ENCODE results near the gene GPC2.
"Not testable (repeated sequence)": the region's sequence is repeated elsewhere in the genome, so short reads cannot be mapped to it uniquely, and the experiment has no call there.

Gene GPC2

GRCh38 chr7:100214356-100214755 lies 37.2 kb upstream of the GPC2 start:
- H4K12ac ChIP-seq (ENCODE audit: low read depth, low read length); H4K8ac ChIP-seq (ENCODE audit: low read depth, low read length); H3K4me3 ChIP-seq (ENCODE audit: low read depth, low read length); H3K23ac ChIP-seq (ENCODE audit: low read length); DNase-seq; H3K4me1 ChIP-seq (ENCODE audit: control insufficient read depth in 1 of 2, insufficient read depth in 2 of 2, low read length in 2 of 2); H2BK12ac ChIP-seq (ENCODE audit: low read length); H2AK5ac ChIP-seq (ENCODE audit: low read length); H3K4ac ChIP-seq (ENCODE audit: low read depth, low read length); H3K9me3 ChIP-seq (ENCODE audit: insufficient read depth, low read depth, low read length); H3K79me1 ChIP-seq (ENCODE audit: low read length); H4K91ac ChIP-seq (ENCODE audit: low read depth, low read length); H2BK120ac ChIP-seq (ENCODE audit: insufficient read depth, low read length, poor library complexity); H3K14ac ChIP-seq (ENCODE audit: low read length); H3K18ac ChIP-seq (ENCODE audit: low read length); H3K27ac ChIP-seq (ENCODE audit: low read depth, low read length); H3K79me2 ChIP-seq (ENCODE audit: control insufficient read depth, insufficient read depth, low read length, poor library complexity); H2AFZ ChIP-seq (ENCODE audit: insufficient read depth, low read length, poor library complexity); H3K27me3 ChIP-seq (ENCODE audit: insufficient read depth, low read length); H3K9ac ChIP-seq (ENCODE audit: low read length); H3K4me2 ChIP-seq (ENCODE audit: low read length); H3K36me3 ChIP-seq (ENCODE audit: control insufficient read depth in 1 of 2, insufficient read depth in 2 of 2, low read length in 2 of 2); H2BK5ac ChIP-seq (ENCODE audit: low read depth, low read length, poor library complexity): not testable (repeated sequence)
- no CpG with 5 or more reads among the region's 5 CpGs for WGBS (ENCODE audit: extremely low coverage, insufficient coverage, insufficient read length)

- no peaks in the 10 kb centered on the region for H3K36me3 ChIP-seq (ENCODE audit: control insufficient read depth in 1 of 2, insufficient read depth in 2 of 2, low read length in 2 of 2)
- H2BK12ac ChIP-seq (ENCODE audit: low read length): no peak overlapping the region
- H3K9me3 ChIP-seq (ENCODE audit: insufficient read depth, low read depth, low read length): no peaks in the 10 kb centered on the region
- no peaks in the 10 kb centered on the region for H3K79me2 ChIP-seq (ENCODE audit: control insufficient read depth, insufficient read depth, low read length, poor library complexity)
- no CpG with 5 or more reads among the region's 6 CpGs for WGBS (ENCODE audit: extremely low coverage, insufficient coverage, insufficient read length)
- H3K79me1 ChIP-seq (ENCODE audit: low read length): no peaks in the 10 kb centered on the region
- no peak overlapping the region for H4K8ac ChIP-seq (ENCODE audit: low read depth, low read length)
- no peaks in the 10 kb centered on the region for H3K27me3 ChIP-seq (ENCODE audit: insufficient read depth, low read length)
- H3K4ac ChIP-seq (ENCODE audit: low read depth, low read length): no peak overlapping the region
- H3K23ac ChIP-seq (ENCODE audit: low read length): no peak overlapping the region
- H4K91ac ChIP-seq (ENCODE audit: low read depth, low read length): no peak overlapping the region
- no peak overlapping the region for H3K18ac ChIP-seq (ENCODE audit: low read length)
- H2AK5ac ChIP-seq (ENCODE audit: low read length): no peak overlapping the region
- peak in 1 of 2 donors; percentile 19 for DNase-seq
- H3K4me2 ChIP-seq (ENCODE audit: low read length): no peak overlapping the region
- no peak overlapping the region for H4K12ac ChIP-seq (ENCODE audit: low read depth, low read length)
- no peak overlapping the region for H2BK5ac ChIP-seq (ENCODE audit: low read depth, low read length, poor library complexity)
- no peak overlapping the region for H3K14ac ChIP-seq (ENCODE audit: low read length)
- no peak overlapping the region for H2AFZ ChIP-seq (ENCODE audit: insufficient read depth, low read length, poor library complexity)
- H3K27ac ChIP-seq (ENCODE audit: low read depth, low read length): no peak overlapping the region
- no peak overlapping the region for H2BK120ac ChIP-seq (ENCODE audit: insufficient read depth, low read length, poor library complexity)
- H3K9ac ChIP-seq (ENCODE audit: low read length): peak overlapping the region; percentile 33
- H3K4me3 ChIP-seq (ENCODE audit: low read depth, low read length): no peak overlapping the region
- peaks cover 0 to 2% of the 10 kb centered on the region in 2 experiments for H3K4me1 ChIP-seq (ENCODE audit: control insufficient read depth in 1 of 2, insufficient read depth in 2 of 2, low read length in 2 of 2)
Observed at GRCh38 chr7:100213672-100214071, 36.5 kb upstream of the GPC2 start.

- Histone ChIP-seq H4K12ac (ENCODE audit: low read depth, low read length) (no peak overlapping the region), H4K8ac (ENCODE audit: low read depth, low read length) (no peak overlapping the region), H3K18ac (ENCODE audit: low read length) (no peak overlapping the region), H3K79me1 (ENCODE audit: low read length) (no peaks in the 10 kb centered on the region), H3K27me3 (ENCODE audit: insufficient read depth, low read length) (no peaks in the 10 kb centered on the region), H2BK120ac (ENCODE audit: insufficient read depth, low read length, poor library complexity) (no peak overlapping the region), H2AFZ (ENCODE audit: insufficient read depth, low read length, poor library complexity) (no peak overlapping the region), H2AK5ac (ENCODE audit: low read length) (no peak overlapping the region), H3K14ac (ENCODE audit: low read length) (no peak overlapping the region), H3K9me3 (ENCODE audit: insufficient read depth, low read depth, low read length) (no peaks in the 10 kb centered on the region), H2BK12ac (ENCODE audit: low read length) (no peak overlapping the region), H3K27ac (ENCODE audit: low read depth, low read length) (no peak overlapping the region), H3K36me3 (ENCODE audit: control insufficient read depth in 1 of 2, insufficient read depth in 2 of 2, low read length in 2 of 2) (no peaks in the 10 kb centered on the region), H3K9ac (ENCODE audit: low read length) (no peak overlapping the region), H3K4ac (ENCODE audit: low read depth, low read length) (no peak overlapping the region), H3K4me2 (ENCODE audit: low read length) (no peak overlapping the region), H3K23ac (ENCODE audit: low read length) (no peak overlapping the region), H3K4me1 (ENCODE audit: control insufficient read depth in 1 of 2, insufficient read depth in 2 of 2, low read length in 2 of 2) (peaks cover 0 to 2% of the 10 kb centered on the region in 2 experiments), H3K79me2 (ENCODE audit: control insufficient read depth, insufficient read depth, low read length, poor library complexity) (no peaks in the 10 kb centered on the region), H3K4me3 (ENCODE audit: low read depth, low read length) (no peak overlapping the region), H2BK5ac (ENCODE audit: low read depth, low read length, poor library complexity) (no peak overlapping the region), H4K91ac (ENCODE audit: low read depth, low read length) (no peak overlapping the region)
- no peak for DNase-seq
- WGBS (ENCODE audit: extremely low coverage, insufficient coverage, insufficient read length): no CpG with 5 or more reads among the region's 5 CpGs
Observed at GRCh38 chr7:100212631-100213286, 35.6 kb upstream of the GPC2 start.

- H2AFZ ChIP-seq (ENCODE audit: insufficient read depth, low read length, poor library complexity): no peak overlapping the region
- H4K12ac ChIP-seq (ENCODE audit: low read depth, low read length): no peak overlapping the region
- peaks cover 0 to 2% of the 10 kb centered on the region in 2 experiments for H3K4me1 ChIP-seq (ENCODE audit: control insufficient read depth in 1 of 2, insufficient read depth in 2 of 2, low read length in 2 of 2)
- H2BK5ac ChIP-seq (ENCODE audit: low read depth, low read length, poor library complexity): no peak overlapping the region
- no peak overlapping the region for H2AK5ac ChIP-seq (ENCODE audit: low read length)
- H3K4me3 ChIP-seq (ENCODE audit: low read depth, low read length): no peak overlapping the region
- DNase-seq: no peak
- H2BK120ac ChIP-seq (ENCODE audit: insufficient read depth, low read length, poor library complexity): no peak overlapping the region
- no peak overlapping the region for H3K4me2 ChIP-seq (ENCODE audit: low read length)
- H3K9ac ChIP-seq (ENCODE audit: low read length): no peak overlapping the region
- no peaks in the 10 kb centered on the region for H3K9me3 ChIP-seq (ENCODE audit: insufficient read depth, low read depth, low read length)
- no peak overlapping the region for H3K18ac ChIP-seq (ENCODE audit: low read length)
- H3K27ac ChIP-seq (ENCODE audit: low read depth, low read length): no peak overlapping the region
- no peaks in the 10 kb centered on the region for H3K36me3 ChIP-seq (ENCODE audit: control insufficient read depth in 1 of 2, insufficient read depth in 2 of 2, low read length in 2 of 2)
- no peak overlapping the region for H4K91ac ChIP-seq (ENCODE audit: low read depth, low read length)
- no peaks in the 10 kb centered on the region for H3K27me3 ChIP-seq (ENCODE audit: insufficient read depth, low read length)
- no peak overlapping the region for H2BK12ac ChIP-seq (ENCODE audit: low read length)
- no peak overlapping the region for H4K8ac ChIP-seq (ENCODE audit: low read depth, low read length)
- H3K79me2 ChIP-seq (ENCODE audit: control insufficient read depth, insufficient read depth, low read length, poor library complexity): no peaks in the 10 kb centered on the region
- no peak overlapping the region for H3K4ac ChIP-seq (ENCODE audit: low read depth, low read length)
- no peak overlapping the region for H3K14ac ChIP-seq (ENCODE audit: low read length)
- H3K79me1 ChIP-seq (ENCODE audit: low read length): no peaks in the 10 kb centered on the region
- no peak overlapping the region for H3K23ac ChIP-seq (ENCODE audit: low read length)
- WGBS (ENCODE audit: extremely low coverage, insufficient coverage, insufficient read length): no CpG with 5 or more reads among the region's 7 CpGs
Observed at GRCh38 chr7:100211342-100211780, 34.2 kb upstream of the GPC2 start.
